HG03354 (cell line): Measurements from ENCODE around the gene ACSM4.
"Not testable (repeated sequence)": the region's sequence is repeated elsewhere in the genome, so short reads cannot be mapped to it uniquely, and the experiment has no call there.

Source experiments
- ATAC-seq: cut with Tn5 transposase; IDR thresholded peaks from one replicate; pipeline ENCODE4 v1.9.1; 2021; ENCODE audit warnings: mild to moderate bottlenecking; ENCODE audit not compliant: unreplicated experiment, poor library complexity, severe bottlenecking

Gene ACSM4

GRCh38 chr12:7327918-7328317 lies 24.0 kb downstream of the ACSM4 start:
- no peak for ATAC-seq

GRCh38 chr12:7337790-7338189 lies 33.9 kb downstream of the ACSM4 start:
- not testable (repeated sequence) for ATAC-seq

- ATAC-seq: no peak
These were observed 35.8 kb downstream of the ACSM4 start for GRCh38 chr12:7339675-7340074.

GRCh38 chr12:7344833-7345606 lies 41.1 kb downstream of the ACSM4 start:
- no peak for ATAC-seq

- ATAC-seq: no peak
These were observed 42.8 kb downstream of the ACSM4 start for GRCh38 chr12:7346551-7347225.

GRCh38 chr12:7349418-7349817 lies 45.5 kb downstream of the ACSM4 start:
- ATAC-seq: no peak

- ATAC-seq: no peak
These were observed 47.3 kb downstream of the ACSM4 start for GRCh38 chr12:7351177-7351576.

- no peak for ATAC-seq
These were observed 48.8 kb downstream of the ACSM4 start for GRCh38 chr12:7352661-7353060.

- ATAC-seq: no peak
These were observed 50.7 kb downstream of the ACSM4 start for GRCh38 chr12:7354529-7354928.

- no peak for ATAC-seq
These were observed 57.4 kb downstream of the ACSM4 start for GRCh38 chr12:7361265-7361664.

- ATAC-seq: no peak
These were observed 58.9 kb downstream of the ACSM4 start for GRCh38 chr12:7362734-7363133.

GRCh38 chr12:7369274-7369729 lies 65.4 kb downstream of the ACSM4 start:
- ATAC-seq: no peak

GRCh38 chr12:7373226-7373625 lies 69.4 kb downstream of the ACSM4 start:
- ATAC-seq: no peak

- no peak for ATAC-seq
These were observed 70.7 kb downstream of the ACSM4 start for GRCh38 chr12:7374423-7375144.

GRCh38 chr12:7375145-7375543 lies 71.3 kb downstream of the ACSM4 start:
- ATAC-seq: no peak

- no peak for ATAC-seq
These were observed 72.3 kb downstream of the ACSM4 start for GRCh38 chr12:7376196-7376595.
